COLO829 (cell line): ENCODE measurements around the gene HECTD4.

Experiments used
- DNase-seq: peaks from one replicate; pipeline ENCODE4 v3.0.0; 2012; ENCODE audit warnings: low spot score

The HECTD4 gene

GRCh38 chr12:112153893-112154219 is 228.4 kb downstream of the HECTD4 start:
- no peak for DNase-seq

DNA sequence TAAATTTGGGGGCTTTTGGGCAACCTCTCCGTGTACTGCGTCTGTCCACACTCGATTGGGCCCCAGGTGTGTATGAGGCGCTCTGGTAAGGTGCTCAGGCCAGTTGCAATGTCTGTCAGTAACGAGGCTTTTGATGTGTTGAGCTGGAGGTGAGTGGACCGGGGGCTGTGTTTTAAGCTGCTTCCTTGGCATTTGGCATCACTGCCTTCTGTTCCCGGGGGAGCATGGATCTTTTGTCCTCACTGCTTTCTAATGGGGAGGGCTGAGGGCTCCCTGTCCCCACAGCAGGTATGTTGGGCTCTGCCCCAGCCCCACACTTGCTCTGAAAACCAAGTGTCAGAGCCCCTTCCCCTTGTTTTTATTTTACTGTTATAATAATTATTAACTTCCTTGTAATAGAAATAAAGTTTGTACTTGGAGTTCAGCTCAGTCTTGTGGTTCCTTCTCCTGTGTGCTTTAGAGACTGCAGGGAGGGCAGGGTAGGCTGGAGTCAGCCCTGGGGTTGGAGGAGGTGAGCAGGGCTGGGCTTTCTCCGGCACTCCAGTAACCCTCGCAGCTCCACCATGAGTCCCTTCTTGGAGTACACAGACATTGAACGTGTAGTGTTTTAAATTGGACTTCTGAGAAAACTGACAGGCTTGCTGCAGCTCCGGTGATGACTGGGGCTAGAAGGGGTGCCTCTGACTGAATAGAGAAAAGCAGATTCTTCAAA is 228.9 kb downstream of the HECTD4 start:
- DNase-seq, result no peak

GRCh38 chr12:112151766-112152541 is 230.3 kb downstream of the HECTD4 start:
- no peak for DNase-seq

DNA sequence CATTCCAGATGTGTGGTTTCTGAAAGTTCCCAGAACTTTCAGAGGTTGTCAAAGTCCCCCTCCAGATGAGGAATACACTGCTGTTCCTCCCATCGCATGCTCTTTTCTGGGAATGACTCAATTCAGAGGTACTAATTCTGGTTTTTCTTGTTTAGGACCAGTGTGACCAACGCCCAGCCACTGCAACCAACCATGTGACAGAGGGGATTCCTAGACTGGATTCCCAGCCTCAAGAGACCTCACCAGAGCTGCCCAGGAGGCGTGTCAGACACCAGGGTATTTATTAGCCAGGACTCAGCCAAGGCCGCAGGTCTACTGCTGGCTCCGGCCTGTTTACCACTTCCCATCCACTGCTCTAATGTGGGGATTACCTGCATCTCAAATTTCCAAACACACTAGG is 232.6 kb downstream of the HECTD4 start:
- no peak for DNase-seq

- no peak for DNase-seq
These were observed 234.2 kb downstream of the HECTD4 start for GRCh38 chr12:112148031-112148513.

GRCh38 chr12:112146123-112146522 is 236.1 kb downstream of the HECTD4 start:
- no peak for DNase-seq

GRCh38 chr12:112140728-112141127 is 241.5 kb downstream of the HECTD4 start:
- DNase-seq, result no peak

DNA sequence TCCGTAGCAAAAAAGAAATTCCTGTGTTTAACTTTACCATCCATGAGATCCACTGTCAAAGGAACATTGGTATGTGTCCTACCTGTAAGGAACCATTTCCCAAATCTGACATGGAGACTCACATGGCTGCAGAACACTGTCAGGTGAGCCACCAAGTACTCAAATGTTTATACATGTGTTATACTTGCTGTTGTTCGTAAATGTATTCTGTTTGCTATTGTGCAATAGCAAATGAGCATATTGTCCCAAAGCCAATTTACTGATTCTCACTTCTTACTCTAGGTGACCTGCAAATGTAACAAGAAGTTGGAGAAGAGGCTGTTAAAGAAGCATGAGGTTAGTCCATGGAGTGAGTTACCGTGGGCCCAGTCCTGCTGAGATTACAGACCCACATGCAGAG is 247.5 kb downstream of the HECTD4 start:
- DNase-seq, result no peak

GRCh38 chr12:112133418-112133817 is 248.8 kb downstream of the HECTD4 start:
- DNase-seq, result no peak

GRCh38 chr12:112131686-112132085 is 250.5 kb downstream of the HECTD4 start:
- DNase-seq, result no peak

DNA sequence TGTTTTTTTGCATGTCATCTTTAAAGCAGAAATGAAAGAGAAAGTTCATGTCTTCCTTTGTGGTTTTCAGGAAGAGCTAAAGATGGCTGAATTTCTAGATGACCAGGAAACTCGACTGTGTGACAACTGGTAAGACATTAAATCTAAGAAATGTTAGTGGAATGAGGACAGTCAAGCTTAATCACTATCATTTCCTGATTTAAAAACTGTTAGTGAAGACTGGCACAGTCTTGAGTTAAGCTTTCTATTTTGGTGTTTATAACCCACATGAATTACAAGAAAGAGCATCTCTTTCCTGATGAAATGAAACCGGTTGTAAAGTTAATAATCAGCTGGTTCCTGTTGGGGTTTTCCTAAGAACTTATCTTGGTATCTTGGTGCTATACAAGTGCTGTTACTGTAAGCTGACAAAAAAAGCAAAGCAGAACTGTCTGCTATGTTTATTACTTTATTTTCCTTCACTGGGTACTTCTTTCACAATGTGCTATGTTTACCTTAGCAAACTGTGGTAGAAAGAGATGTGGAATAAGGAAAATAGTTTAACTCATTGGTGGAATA is 251.7 kb downstream of the HECTD4 start:
- no peak for DNase-seq

GRCh38 chr12:112126911-112127310 is 255.3 kb downstream of the HECTD4 start:
- DNase-seq, result no peak

- no peak for DNase-seq
These were observed 256.2 kb downstream of the HECTD4 start for GRCh38 chr12:112126000-112126438.

DNA sequence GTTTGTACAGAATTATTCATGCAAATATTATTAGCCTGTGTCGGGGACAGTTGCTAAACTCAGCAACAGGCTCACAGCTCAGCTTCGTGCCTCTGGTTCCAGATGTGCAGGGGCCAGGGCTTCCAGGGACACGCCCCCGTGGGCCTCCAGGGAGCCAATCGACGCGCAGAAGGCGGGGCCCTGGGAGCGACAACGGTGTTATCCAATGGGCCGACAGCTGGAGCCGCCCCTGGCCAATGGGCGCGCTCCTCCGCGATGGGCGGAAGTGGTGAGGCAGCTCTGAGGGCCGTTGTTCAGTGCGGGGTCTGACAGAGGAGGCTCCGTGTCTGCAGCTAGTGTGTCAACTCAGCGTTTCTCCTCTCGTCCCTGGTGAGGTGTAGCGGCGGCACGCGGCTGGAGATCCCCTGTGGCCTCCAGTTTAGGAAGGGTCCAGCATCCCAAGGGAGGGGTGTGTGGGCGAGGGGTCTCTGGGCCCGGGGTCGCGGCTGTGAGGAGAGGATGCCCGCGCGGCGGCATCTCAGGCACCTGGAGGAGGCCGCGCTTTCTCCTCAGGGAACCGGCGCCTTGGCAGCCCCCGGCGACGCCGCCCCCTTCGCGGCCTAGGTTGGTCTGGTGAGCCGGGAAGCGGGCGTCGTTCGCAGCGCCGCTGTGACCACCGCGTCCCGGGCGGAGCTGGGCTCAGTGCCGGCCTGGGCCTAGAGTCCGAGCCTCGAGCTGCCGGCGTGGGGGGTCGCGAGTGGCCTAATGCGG is 256.8 kb downstream of the HECTD4 start, which contains the start of gene TRAFD1:
TRAFD1 (plus strand) TSS at position 311 of the 750 bp plus-strand sequence. CDS start 4,963 bp downstream, outside the sequence.
- peak; percentile 97 for DNase-seq

DNA sequence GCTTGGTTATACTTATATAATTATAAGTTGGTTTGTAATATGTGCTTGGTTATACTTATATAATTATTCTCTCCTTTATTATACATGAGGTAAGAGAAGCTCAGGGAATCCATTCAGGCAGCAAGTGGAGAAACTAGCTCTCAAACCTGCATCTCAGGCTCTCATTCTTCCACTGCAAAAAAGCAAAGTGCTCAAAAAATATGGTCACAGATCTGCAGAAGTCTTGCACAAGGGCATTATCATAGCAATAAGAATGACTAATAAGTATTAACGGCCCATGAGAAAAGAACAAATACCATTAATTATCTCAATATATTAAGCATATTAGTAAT is 257.3 kb downstream of the HECTD4 start:
- no peak for DNase-seq

- no peak for DNase-seq
These were observed 259.2 kb downstream of the HECTD4 start for GRCh38 chr12:112122823-112123690.

DNA sequence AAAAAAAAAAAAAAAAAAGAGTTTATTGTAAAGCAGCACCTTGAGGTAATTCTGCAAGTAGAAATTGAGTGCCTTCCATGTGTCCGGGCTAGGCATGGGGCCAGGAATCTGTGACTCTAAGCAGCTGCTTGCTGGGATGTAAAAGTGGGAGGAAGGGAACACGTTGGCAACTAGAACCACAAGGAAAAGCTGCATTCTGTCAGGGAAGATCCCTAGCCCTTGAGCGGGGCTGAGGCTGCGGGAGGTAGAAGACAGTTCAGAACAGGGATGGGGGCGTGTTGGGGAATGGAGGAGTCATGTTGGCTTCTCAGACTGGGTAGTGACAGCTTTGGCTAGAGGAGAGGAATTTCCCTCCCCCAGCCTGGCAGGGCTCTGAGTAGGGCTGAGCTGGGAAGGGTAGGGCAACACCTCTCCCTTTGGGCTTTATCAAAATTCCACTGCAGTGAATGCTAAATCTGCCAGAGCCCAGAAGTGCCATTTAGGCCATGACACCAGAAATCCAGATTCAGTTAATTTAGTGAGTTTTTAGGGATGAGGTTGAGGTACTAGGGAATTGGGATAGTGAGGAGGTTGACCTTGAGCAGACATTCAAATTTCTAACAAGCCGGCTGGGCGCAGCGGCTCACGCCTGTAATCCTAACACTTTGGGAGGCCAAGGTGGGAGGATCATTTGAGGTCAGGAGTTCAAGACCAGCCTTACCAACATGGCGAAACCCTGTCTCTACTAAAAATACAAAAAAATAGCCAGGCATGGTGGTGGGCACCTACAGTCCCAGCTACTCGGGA is 260.3 kb downstream of the HECTD4 start:
- no peak for DNase-seq

DNA sequence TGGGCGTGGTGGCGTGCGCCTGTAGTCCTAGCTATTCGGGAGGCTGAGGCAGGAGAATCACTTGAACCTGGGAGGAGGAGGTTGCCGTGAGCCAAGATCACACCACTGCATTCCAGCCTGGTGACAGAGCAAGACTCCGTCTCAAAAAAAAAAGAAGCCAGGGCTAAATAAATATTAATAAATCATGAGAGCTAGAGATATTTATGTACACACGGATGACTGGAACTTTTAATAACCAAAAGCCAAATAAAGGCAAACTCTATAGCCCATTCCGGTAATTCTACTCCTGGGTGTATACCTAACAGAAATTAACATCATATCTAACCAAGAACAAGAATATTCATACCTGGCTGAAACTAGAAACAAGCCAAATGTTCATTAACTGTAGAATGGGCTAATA is 264.5 kb downstream of the HECTD4 start:
- DNase-seq, result no peak

- DNase-seq, result no peak
These were observed 265.8 kb downstream of the HECTD4 start for GRCh38 chr12:112116232-112117060.
